Endodermal cell (in vitro differentiated cells): ENCODE measurements around the gene MS4A15. TPM values are rescaled to one million over a fixed set of nuclear protein-coding genes. Genes with fewer than 3 reads are reported as not detected.

Experiments
- DNase-seq: peaks from one replicate; pipeline ENCODE4 v3.0.0-alpha.2; 2017
- H3K27ac ChIP-seq: 2 replicates; pipeline ENCODE4 v1.5.1; 2013; ENCODE audit warnings: mild to moderate bottlenecking, low read depth, low read length, moderate library complexity
- H3K27me3 ChIP-seq: 2 replicates; pipeline ENCODE4 v1.6.1; 2013; ENCODE audit warnings: mild to moderate bottlenecking, low read length, moderate library complexity; ENCODE audit not compliant: insufficient read depth, control insufficient read depth, poor library complexity, severe bottlenecking
- H3K36me3 ChIP-seq: 2 replicates; pipeline ENCODE4 v1.7.0; 2013; ENCODE audit warnings: mild to moderate bottlenecking, low read length, moderate library complexity; ENCODE audit not compliant: control insufficient read depth, insufficient read depth
- H3K4me1 ChIP-seq: one replicate; pipeline ENCODE4 v1.7.0; 2013; ENCODE audit warnings: low read length; ENCODE audit not compliant: control insufficient read depth, insufficient read depth
- H3K4me3 ChIP-seq: 2 replicates; pipeline ENCODE4 v1.5.1; 2013; ENCODE audit warnings: mild to moderate bottlenecking, low read length, moderate library complexity
- H3K9ac ChIP-seq: 2 replicates; pipeline ENCODE4 v1.6.1; 2013; ENCODE audit warnings: mild to moderate bottlenecking, low read length, moderate library complexity; ENCODE audit not compliant: poor library complexity, severe bottlenecking; ENCODE audit errors: extremely low read depth
- H3K9me3 ChIP-seq: 2 replicates; pipeline ENCODE4 v1.6.1; 2013; ENCODE audit warnings: mild to moderate bottlenecking, low read length, moderate library complexity; ENCODE audit not compliant: control insufficient read depth
- H3K27ac Mint-ChIP-seq: 2 replicates; pipeline ENCODE4 v1.8.0; 2020; ENCODE audit warnings: mixed read lengths
- H3K27me3 Mint-ChIP-seq: 2 replicates; pipeline ENCODE4 v1.8.0; 2021; ENCODE audit warnings: mild to moderate bottlenecking, mixed read lengths; ENCODE audit not compliant: insufficient read depth
- H3K36me3 Mint-ChIP-seq: 2 replicates; pipeline ENCODE4 v1.8.0; 2020; ENCODE audit warnings: low read depth, mixed read lengths
- H3K4me1 Mint-ChIP-seq: 2 replicates; pipeline ENCODE4 v1.8.0; 2020; ENCODE audit warnings: mixed read lengths
- H3K4me3 Mint-ChIP-seq: 2 replicates; pipeline ENCODE4 v1.8.0; 2020; ENCODE audit warnings: mild to moderate bottlenecking, moderate library complexity, mixed read lengths
- H3K9me3 Mint-ChIP-seq: 2 replicates; pipeline ENCODE4 v1.8.0; 2020; ENCODE audit warnings: mild to moderate bottlenecking, mixed read lengths
- CTCF ChIP-seq: fragments of 200-600 bp; sonication (generic); conservative IDR thresholded peaks from 2 replicates; pipeline ENCODE4 v1.5.0; 2021; ENCODE audit warnings: antibody characterized with exemption, mild to moderate bottlenecking
- WGBS, 2 experiments: methylation state at CpG; one replicate each; pipeline versions ENCODE4 v1.1.5 to v1.1.7; 2013; ENCODE audit warnings: missing lambda C conversion rate in 2 of 2, mixed read lengths in 1 of 2; ENCODE audit not compliant: insufficient coverage in 1 of 2, insufficient read length in 1 of 2; 5-methylcytosine and 5-hydroxymethylcytosine counted together
- total RNA-seq, 2 donors: library from RNA; stranded (reverse); fragmentation: NEBNext Ultra II Directional in 1 of 2; extraction: Animal tissue kit (Norgen Biotek cat#: 25700) in 1 of 2; gene quantifications; 2 replicates in 1 of 2; 3 replicates in 1 of 2; pipeline ENCODE4 v1.2.1, GENCODE V29; 2021

MS4A15 gene
- total RNA-seq, 2 donors from 2014 or later = not detected

- Histone ChIP-seq H3K36me3 (no peaks in the 10 kb centered on the region), H3K27me3 (peaks cover 6% of the 10 kb centered on the region), H3K9ac (no peak overlapping the region), H3K9me3 (no peaks in the 10 kb centered on the region), H3K27ac (no peak overlapping the region), H3K4me1 (no peaks in the 10 kb centered on the region), H3K4me3 (no peak overlapping the region)
- Mint-ChIP-seq H3K9me3 (no peaks in the 10 kb centered on the region), H3K36me3 (no peaks in the 10 kb centered on the region), H3K4me3 (no peak overlapping the region), H3K4me1 (no peaks in the 10 kb centered on the region), H3K27ac (no peak overlapping the region), H3K27me3 (peaks cover 32% of the 10 kb centered on the region)
- TF ChIP-seq CTCF = no peak
- WGBS, 2 experiments = 94 to 100% methylated on average over 2 to 8 of the region's 8 CpGs
- no peak for DNase-seq
Observed at GRCh38 chr11:60768202-60768601, 11.5 kb downstream of the MS4A15 start.

- Mint-ChIP-seq H3K4me3 (no peak overlapping the region), H3K4me1 (no peaks in the 10 kb centered on the region), H3K36me3 (no peaks in the 10 kb centered on the region), H3K9me3 (no peaks in the 10 kb centered on the region), H3K27ac (no peak overlapping the region), H3K27me3 (peaks cover 35% of the 10 kb centered on the region)
- H3K9ac ChIP-seq = no peak overlapping the region
- no peaks in the 10 kb centered on the region for H3K36me3 ChIP-seq
- no peak overlapping the region for H3K4me3 ChIP-seq
- no peak for DNase-seq
- H3K27me3 ChIP-seq = peaks cover 6% of the 10 kb centered on the region
- H3K27ac ChIP-seq = no peak overlapping the region
- 90 to 93% methylated on average over 4 of the region's 4 CpGs for WGBS, 2 experiments
- no peak for TF ChIP-seq CTCF
- no peaks in the 10 kb centered on the region for H3K9me3 ChIP-seq
- H3K4me1 ChIP-seq = no peaks in the 10 kb centered on the region
Observed at GRCh38 chr11:60769273-60769672, 12.6 kb downstream of the MS4A15 start.

GRCh38 chr11:60769811-60770210, 13.1 kb downstream of the MS4A15 start:
- 88% methylated on average over 5 to 11 of the region's 11 CpGs for WGBS, 2 experiments
- H3K27ac ChIP-seq = no peak overlapping the region
- H3K4me3 ChIP-seq = no peak overlapping the region
- TF ChIP-seq CTCF = no peak
- H3K9me3 Mint-ChIP-seq = no peaks in the 10 kb centered on the region
- H3K27ac Mint-ChIP-seq = no peak overlapping the region
- peaks cover 40% of the 10 kb centered on the region for H3K27me3 Mint-ChIP-seq
- no peak overlapping the region for H3K4me3 Mint-ChIP-seq
- no peaks in the 10 kb centered on the region for H3K9me3 ChIP-seq
- no peaks in the 10 kb centered on the region for H3K4me1 ChIP-seq
- no peaks in the 10 kb centered on the region for H3K36me3 ChIP-seq
- H3K4me1 Mint-ChIP-seq = no peaks in the 10 kb centered on the region
- no peaks in the 10 kb centered on the region for H3K36me3 Mint-ChIP-seq
- no peak overlapping the region for H3K9ac ChIP-seq
- DNase-seq = no peak
- peaks cover 6% of the 10 kb centered on the region for H3K27me3 ChIP-seq
